H1 (cell line): ENCODE data around the gene LSR. TPM values are rescaled to one million over a fixed set of nuclear protein-coding genes. Genes with fewer than 3 reads are reported as not detected.

Experiments used
- CTCF ChIA-PET: fragments of 300-600 bp; sonication (Branson Sonifier 250); formaldehyde crosslinking; loops from one replicate; lab custom pipeline; 2021; ENCODE audit not compliant: partially characterized antibody; lab: Charles Lee
- POLR2A ChIA-PET: fragments of 300-600 bp; sonication (Branson Sonifier 250); formaldehyde crosslinking; loops from one replicate; lab custom pipeline; 2021; ENCODE audit warnings: inconsistent platforms; ENCODE audit not compliant: partially characterized antibody; lab: Charles Lee
- DNase-seq, 2 experiments: peaks; one replicate each; pipeline versions ENCODE4 v3.0.0 to v3.0.0-alpha.2; 2010 to 2022; ENCODE audit warnings: low spot score in 2 of 2, low read depth in 1 of 2, mixed read lengths in 1 of 2
- FAIRE-seq: peaks from 2 replicates; lab custom pipeline; 2011; peaks lifted over from hg19 to GRCh38; lab: Jason Lieb, UNC
- H2AFZ ChIP-seq: 2 replicates; pipeline ENCODE4 v1.8.1; 2012; ENCODE audit warnings: low read length, inconsistent platforms
- H2AK5ac ChIP-seq: 2 replicates; pipeline ENCODE4 v1.6.1; 2013; ENCODE audit warnings: low read depth, low read length
- H2BK120ac ChIP-seq: replicated peaks from 2 replicates; pipeline ENCODE3; 2013; ENCODE audit warnings: low read depth, low read length, inconsistent platforms
- H2BK12ac ChIP-seq: 2 replicates; pipeline ENCODE4 v1.6.1; 2013; ENCODE audit warnings: low read depth, low read length
- H2BK15ac ChIP-seq: 2 replicates; pipeline ENCODE4 v1.6.1; 2013; ENCODE audit warnings: low read length
- H2BK20ac ChIP-seq: 2 replicates; pipeline ENCODE4 v1.6.1; 2013; ENCODE audit warnings: low read length
- H2BK5ac ChIP-seq: 2 replicates; pipeline ENCODE4 v1.6.1; 2013; ENCODE audit warnings: low read depth, low read length
- H3K14ac ChIP-seq: 2 replicates; pipeline ENCODE4 v1.6.1; 2013; ENCODE audit warnings: inconsistent platforms; ENCODE audit not compliant: insufficient read length
- H3K18ac ChIP-seq: 2 replicates; pipeline ENCODE4 v1.6.1; 2013; ENCODE audit warnings: low read length; ENCODE audit errors: extremely low read depth
- H3K23ac ChIP-seq: 2 replicates; pipeline ENCODE4 v1.6.1; 2013; ENCODE audit warnings: inconsistent platforms; ENCODE audit not compliant: insufficient read length
- H3K23me2 ChIP-seq: 2 replicates; pipeline ENCODE4 v1.6.1; 2013; ENCODE audit warnings: low read depth, low read length
- H3K27ac ChIP-seq: 2 replicates; pipeline ENCODE4 v1.6.1; 2011; ENCODE audit warnings: low read depth, low read length, inconsistent platforms
- H3K27me3 ChIP-seq, 4 experiments: replicated peaks in 1 of 4; 1 replicate in 1 of 4; 2 replicates in 3 of 4; pipeline versions ENCODE4 v1.6.1 to v1.8.1; 2011 to 2013; ENCODE audit warnings: low read length in 3 of 4, mild to moderate bottlenecking in 3 of 4, inconsistent platforms in 2 of 4, mixed read lengths in 2 of 4, moderate library complexity in 1 of 4; ENCODE audit not compliant: control insufficient read depth in 3 of 4, insufficient read depth in 3 of 4; ENCODE audit errors: extremely low read depth in 1 of 4
- H3K36me3 ChIP-seq, 4 experiments: 2 replicates each; pipeline versions ENCODE4 v1.6.1 to v1.8.1; 2011 to 2013; ENCODE audit warnings: mild to moderate bottlenecking in 4 of 4, low read length in 3 of 4, moderate library complexity in 2 of 4, control low read depth in 1 of 4, inconsistent platforms in 1 of 4; ENCODE audit not compliant: insufficient read depth in 4 of 4, control insufficient read depth in 2 of 4
- H3K4ac ChIP-seq: replicated peaks from 2 replicates; pipeline ENCODE3; 2013; ENCODE audit warnings: low read length, low read depth, mixed read lengths, inconsistent platforms; ENCODE audit not compliant: insufficient read length
- H3K4me1 ChIP-seq, 4 experiments: replicated peaks in 1 of 4; 1 replicate in 1 of 4; 2 replicates in 3 of 4; pipeline versions ENCODE4 v1.6.1 to v1.8.1; 2011 to 2013; ENCODE audit warnings: low read length in 3 of 4, inconsistent platforms in 2 of 4, mixed read lengths in 1 of 4; ENCODE audit not compliant: insufficient read depth in 4 of 4, control insufficient read depth in 3 of 4
- H3K4me2 ChIP-seq, 2 experiments: 2 replicates each; pipeline versions ENCODE4 v1.6.1 to v1.8.1; 2011 to 2013; ENCODE audit warnings: low read depth in 2 of 2, low read length in 2 of 2, control low read depth in 1 of 2, inconsistent platforms in 1 of 2, mild to moderate bottlenecking in 1 of 2; ENCODE audit not compliant: insufficient read depth in 1 of 2
- H3K4me3 ChIP-seq, 4 experiments: fragments of 200-600, 300-600 bp in 1 of 4; sonication (generic), shearing (Covaris generic), sonication (Bioruptor Twin) in 1 of 4; 2 replicates each; pipeline versions ENCODE4 v1.5.1 to v1.8.1; 2011 to 2016; ENCODE audit warnings: low read length in 4 of 4, low read depth in 3 of 4, control low read depth in 2 of 4, inconsistent platforms in 2 of 4, mild to moderate bottlenecking in 2 of 4, mixed read lengths in 1 of 4, moderate library complexity in 1 of 4; ENCODE audit not compliant: insufficient read depth in 2 of 4; ENCODE audit errors: extremely low read depth in 1 of 4
- H3K56ac ChIP-seq: replicated peaks from 2 replicates; pipeline ENCODE3; 2013; ENCODE audit warnings: low read depth, mild to moderate bottlenecking, mixed read lengths, low read length, inconsistent platforms; ENCODE audit not compliant: insufficient read length
- H3K79me1 ChIP-seq: 2 replicates; pipeline ENCODE4 v1.6.1; 2013; ENCODE audit warnings: low read depth, low read length, control low read depth
- H3K79me2 ChIP-seq, 2 experiments: 2 replicates each; pipeline versions ENCODE4 v1.6.1 to v1.8.1; 2012 to 2013; ENCODE audit warnings: low read length in 2 of 2, mild to moderate bottlenecking in 2 of 2, inconsistent platforms in 1 of 2; ENCODE audit not compliant: insufficient read depth in 2 of 2, control insufficient read depth in 1 of 2
- H3K9ac ChIP-seq, 4 experiments: replicated peaks in 1 of 4; 1 replicate in 1 of 4; 2 replicates in 3 of 4; pipeline versions ENCODE4 v1.6.1 to v1.8.1; 2011 to 2013; ENCODE audit warnings: low read depth in 3 of 4, low read length in 3 of 4, control low read depth in 2 of 4, mild to moderate bottlenecking in 2 of 4, moderate library complexity in 2 of 4, inconsistent platforms in 1 of 4; ENCODE audit errors: extremely low read depth in 1 of 4
- H3K9me3 ChIP-seq, 2 experiments: 2 replicates each; pipeline versions ENCODE4 v1.6.1 to v1.8.1; 2012 to 2013; ENCODE audit warnings: mild to moderate bottlenecking in 2 of 2, moderate library complexity in 2 of 2, control low read depth in 1 of 2, inconsistent platforms in 1 of 2, low read depth in 1 of 2, low read length in 1 of 2, mixed read lengths in 1 of 2; ENCODE audit not compliant: insufficient read depth in 2 of 2
- H4K20me1 ChIP-seq, 2 experiments: replicated peaks in 1 of 2; 2 replicates each; pipeline versions ENCODE3 to v1.8.1; 2011 to 2013; ENCODE audit warnings: inconsistent platforms in 2 of 2, low read length in 2 of 2, mild to moderate bottlenecking in 1 of 2; ENCODE audit not compliant: insufficient read depth in 2 of 2, control insufficient read depth in 1 of 2
- H4K5ac ChIP-seq: 2 replicates; pipeline ENCODE4 v1.6.1; 2013; ENCODE audit warnings: low read length, low read depth, mixed read lengths, inconsistent platforms; ENCODE audit not compliant: insufficient read length
- H4K8ac ChIP-seq: 2 replicates; pipeline ENCODE4 v1.8.0; 2013; ENCODE audit warnings: mild to moderate bottlenecking, moderate library complexity, low read length, inconsistent platforms; ENCODE audit not compliant: insufficient read depth; ENCODE audit errors: extremely low read depth
- H4K91ac ChIP-seq: replicated peaks from 2 replicates; pipeline ENCODE3; 2013; ENCODE audit warnings: low read length, mixed read lengths, inconsistent platforms; ENCODE audit not compliant: insufficient read length
- BACH1 ChIP-seq: IDR thresholded peaks from 2 replicates; pipeline ENCODE4 v1.6.1; 2012; ENCODE audit warnings: low read length, improper control_type of control experiment
- POLR2AphosphoS5 ChIP-seq: IDR thresholded peaks from 2 replicates; pipeline ENCODE4 v1.6.1; 2011; ENCODE audit warnings: low read depth, low read length
- WGBS, 2 experiments: shearing (Covaris generic) in 1 of 2; methylation state at CpG; one replicate each; pipeline versions ENCODE4 v1.1.6 to v1.1.7; 2013 to 2015; ENCODE audit warnings: low lambda C conversion rate in 2 of 2, mixed read lengths in 2 of 2, inconsistent platforms in 1 of 2, low coverage in 1 of 2, missing lambda C conversion rate in 1 of 2; ENCODE audit not compliant: insufficient replicate concordance in 2 of 2, insufficient coverage in 1 of 2, insufficient read length in 1 of 2; ENCODE audit errors: extremely low coverage in 1 of 2, missing lambda C conversion rate in 1 of 2; 5-methylcytosine and 5-hydroxymethylcytosine counted together
- polyA plus RNA-seq, 7 experiments: library from polyadenylated mRNA; depleted of rRNA in 3 of 7; stranded (reverse) in 5 of 7; unstranded in 2 of 7; fragments of >200 nt in 5 of 7; fragments of 200-250 nt in 2 of 7; gene quantifications; 1 replicate in 5 of 7; 2 replicates in 1 of 7; 4 replicates in 1 of 7; pipeline versions ENCODE4 v1.2.1 to v1.2.3, GENCODE V29; 2011 to 2013; ENCODE audit warnings: missing spikeins in 2 of 7, mixed read lengths in 2 of 7
- total RNA-seq: library from RNA; stranded (reverse); fragmentation: NEBNext Ultra II Directional; extraction: Animal tissue kit (Norgen Biotek cat#: 25700); gene quantifications from 2 replicates; pipeline ENCODE4 v1.2.1, GENCODE V29; 2021

LSR gene
- total and polyA plus RNA-seq, 2 of the 8 experiments (the other 6 are each of a cell fraction or from before 2014, with no cell fraction given), result 159 to 186 TPM

DNA sequence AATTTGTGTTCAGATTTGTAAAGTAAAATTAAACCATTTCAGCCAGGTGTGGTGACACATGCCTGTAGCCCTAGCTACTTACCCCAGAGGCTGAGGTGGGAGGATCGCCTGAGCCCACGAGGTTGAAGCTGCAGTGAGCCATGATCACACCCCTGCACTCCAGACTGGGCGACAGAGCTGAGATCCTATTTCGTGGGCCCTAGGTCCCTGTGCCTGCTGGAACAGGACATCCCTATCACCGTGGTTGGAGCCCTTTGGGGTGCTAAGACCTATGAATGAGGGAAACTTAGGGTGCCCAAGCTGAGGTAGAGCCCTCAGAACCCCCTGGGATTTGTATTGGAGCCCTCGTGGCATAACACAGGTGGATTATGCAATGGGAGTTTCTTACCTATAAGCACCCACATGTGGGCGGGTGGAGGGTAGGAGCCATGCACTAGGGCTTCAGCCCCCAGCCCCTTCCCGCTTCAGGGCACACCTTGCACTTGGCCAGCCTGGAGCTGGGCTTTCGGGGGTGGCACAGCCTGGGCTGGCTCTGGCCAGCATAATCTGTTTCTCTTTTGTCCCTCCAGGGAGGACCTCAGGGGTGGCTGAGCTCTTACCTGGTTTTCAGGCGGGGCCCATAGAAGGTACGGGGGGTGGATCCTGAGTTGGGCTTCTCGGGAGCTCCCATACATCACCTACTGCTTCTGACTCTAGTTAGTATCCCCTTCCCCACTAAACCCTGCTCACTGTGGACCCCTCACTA, 12.7 kb downstream of the LSR start:
- H3K14ac ChIP-seq, result no peak overlapping the region
- peaks cover 0 to 11% of the 10 kb centered on the region in 2 experiments; a peak in 2 of 4 replicates for H3K79me2 ChIP-seq
- H3K4ac ChIP-seq, result no peak overlapping the region
- H3K4me2 ChIP-seq, result no peak overlapping the region
- H3K27ac ChIP-seq, result no peak overlapping the region
- no peak overlapping the region for H3K4me3 ChIP-seq
- H3K36me3 ChIP-seq, result peaks cover 20 to 54% (median 34%) of the 10 kb centered on the region in 4 experiments
- H4K8ac ChIP-seq, result peak overlapping the region; percentile 37; the same call in 1 of the 2 replicates
- H3K79me1 ChIP-seq, result peaks cover 17% of the 10 kb centered on the region
- no peak overlapping the region for H2BK5ac ChIP-seq
- peaks cover 0 to 2% of the 10 kb centered on the region in 2 experiments; a peak in 1 of 4 replicates for H3K9me3 ChIP-seq
- no peak for FAIRE-seq
- TF ChIP-seq POLR2AphosphoS5, result 0 out of 2 replicates have a peak, but pooled peaks have one; percentile 5
- TF ChIP-seq BACH1, result no peak
- TF ChIP-seq, all 59 proteins: peak for 1
- 83% methylated on average over 12 of the region's 12 CpGs; no CpG with 5 or more reads in 1 of the 2 experiments for WGBS, 2 experiments
- H4K5ac ChIP-seq, result no peak overlapping the region
- H3K4me1 ChIP-seq, result peaks cover 0 to 3% (median 1%) of the 10 kb centered on the region in 4 experiments; a peak in 2 of 7 replicates
- H3K9ac ChIP-seq, result no peak overlapping the region
- no peak overlapping the region for H3K23ac ChIP-seq
- no peak overlapping the region for H4K91ac ChIP-seq
- no peak overlapping the region for H3K18ac ChIP-seq
- no peak overlapping the region for H2AK5ac ChIP-seq
- no peak overlapping the region for H2BK15ac ChIP-seq
- ChIA-PET POLR2A (interaction anchor here (0.8 to 10.5 kb wide), 9 partner anchors 8 to 248 kb away, joined by 3 to 146 read pairs (median 3); partner anchors contain the start of gene LSR), CTCF (interaction anchor here (1.0 to 1.4 kb wide), 5 partner anchors 13 to 235 kb away, joined by 3 to 5 read pairs (median 4); no protein-coding TSS in a partner anchor)
- no peaks in the 10 kb centered on the region for H3K27me3 ChIP-seq
- H2AFZ ChIP-seq, result no peak overlapping the region
- H2BK120ac ChIP-seq, result no peak overlapping the region
- H3K56ac ChIP-seq, result no peak overlapping the region
- no peak overlapping the region for H2BK20ac ChIP-seq
- H2BK12ac ChIP-seq, result no peak overlapping the region
- H3K23me2 ChIP-seq, result no peaks in the 10 kb centered on the region
- H4K20me1 ChIP-seq, result peaks cover 15 to 43% of the 10 kb centered on the region in 2 experiments
- DNase-seq, result no peak
